Measurements from ENCODE around the gene PTPRU.

Gene PTPRU

DNA sequence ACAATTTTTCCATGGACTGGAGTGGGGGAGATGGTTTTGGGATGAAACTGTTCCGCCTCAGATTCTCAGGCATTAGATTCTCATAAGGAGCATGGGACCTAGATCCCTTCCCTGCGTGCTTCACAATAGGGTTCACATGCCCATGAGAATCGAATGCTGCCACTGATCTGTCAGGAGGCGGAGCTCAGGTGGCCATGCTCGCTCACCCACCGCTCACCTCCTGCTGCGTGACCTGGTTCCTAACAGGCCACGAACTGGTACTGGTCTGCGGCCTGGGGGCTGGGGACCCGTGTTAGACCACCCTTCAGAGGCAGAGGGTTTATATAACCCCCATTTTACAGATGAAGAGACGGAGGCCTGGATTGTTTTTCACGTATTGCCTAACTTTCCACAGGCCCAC, 38.3 kb upstream of the PTPRU start:
- no peaks in the 10 kb centered on the region for H3K4me1 ChIP-seq (ENCODE audit: control insufficient read depth, insufficient read depth, low read length)
- POLR2A ChIA-PET: interaction anchor here (0.9 to 1.5 kb wide), 3 partner anchors 15 to 316 kb away, joined by 5 to 9 read pairs (median 8); partner anchors contain the start of gene SRSF4

More for the DNA sequence above, 38.3 kb upstream of the PTPRU start:
- TF ChIP-seq ZFP3 (tag by site-specific recombination; IDR thresholded peaks at IDR 0.05; ENCODE audit: low read depth) (no peak), ZNF174 (tag by site-specific recombination; IDR thresholded peaks at IDR 0.05) (no peak), ZNF785 (tag by site-specific recombination; IDR thresholded peaks at IDR 0.05) (no peak), PRDM1 (tag by site-specific recombination; IDR thresholded peaks at IDR 0.05) (no peak), ZNF37A (tag by site-specific recombination; IDR thresholded peaks at IDR 0.05) (no peak), ZNF223 (tag by site-specific recombination; IDR thresholded peaks at IDR 0.05) (no peak), ZNF148 (tag by site-specific recombination; IDR thresholded peaks at IDR 0.05; ENCODE audit: borderline replicate concordance) (no peak), ZSCAN30 (tag by site-specific recombination; IDR thresholded peaks at IDR 0.05) (no peak), ZNF2 (tag by site-specific recombination; IDR thresholded peaks at IDR 0.05) (no peak)
- TF ChIP-seq, protein P1, sequence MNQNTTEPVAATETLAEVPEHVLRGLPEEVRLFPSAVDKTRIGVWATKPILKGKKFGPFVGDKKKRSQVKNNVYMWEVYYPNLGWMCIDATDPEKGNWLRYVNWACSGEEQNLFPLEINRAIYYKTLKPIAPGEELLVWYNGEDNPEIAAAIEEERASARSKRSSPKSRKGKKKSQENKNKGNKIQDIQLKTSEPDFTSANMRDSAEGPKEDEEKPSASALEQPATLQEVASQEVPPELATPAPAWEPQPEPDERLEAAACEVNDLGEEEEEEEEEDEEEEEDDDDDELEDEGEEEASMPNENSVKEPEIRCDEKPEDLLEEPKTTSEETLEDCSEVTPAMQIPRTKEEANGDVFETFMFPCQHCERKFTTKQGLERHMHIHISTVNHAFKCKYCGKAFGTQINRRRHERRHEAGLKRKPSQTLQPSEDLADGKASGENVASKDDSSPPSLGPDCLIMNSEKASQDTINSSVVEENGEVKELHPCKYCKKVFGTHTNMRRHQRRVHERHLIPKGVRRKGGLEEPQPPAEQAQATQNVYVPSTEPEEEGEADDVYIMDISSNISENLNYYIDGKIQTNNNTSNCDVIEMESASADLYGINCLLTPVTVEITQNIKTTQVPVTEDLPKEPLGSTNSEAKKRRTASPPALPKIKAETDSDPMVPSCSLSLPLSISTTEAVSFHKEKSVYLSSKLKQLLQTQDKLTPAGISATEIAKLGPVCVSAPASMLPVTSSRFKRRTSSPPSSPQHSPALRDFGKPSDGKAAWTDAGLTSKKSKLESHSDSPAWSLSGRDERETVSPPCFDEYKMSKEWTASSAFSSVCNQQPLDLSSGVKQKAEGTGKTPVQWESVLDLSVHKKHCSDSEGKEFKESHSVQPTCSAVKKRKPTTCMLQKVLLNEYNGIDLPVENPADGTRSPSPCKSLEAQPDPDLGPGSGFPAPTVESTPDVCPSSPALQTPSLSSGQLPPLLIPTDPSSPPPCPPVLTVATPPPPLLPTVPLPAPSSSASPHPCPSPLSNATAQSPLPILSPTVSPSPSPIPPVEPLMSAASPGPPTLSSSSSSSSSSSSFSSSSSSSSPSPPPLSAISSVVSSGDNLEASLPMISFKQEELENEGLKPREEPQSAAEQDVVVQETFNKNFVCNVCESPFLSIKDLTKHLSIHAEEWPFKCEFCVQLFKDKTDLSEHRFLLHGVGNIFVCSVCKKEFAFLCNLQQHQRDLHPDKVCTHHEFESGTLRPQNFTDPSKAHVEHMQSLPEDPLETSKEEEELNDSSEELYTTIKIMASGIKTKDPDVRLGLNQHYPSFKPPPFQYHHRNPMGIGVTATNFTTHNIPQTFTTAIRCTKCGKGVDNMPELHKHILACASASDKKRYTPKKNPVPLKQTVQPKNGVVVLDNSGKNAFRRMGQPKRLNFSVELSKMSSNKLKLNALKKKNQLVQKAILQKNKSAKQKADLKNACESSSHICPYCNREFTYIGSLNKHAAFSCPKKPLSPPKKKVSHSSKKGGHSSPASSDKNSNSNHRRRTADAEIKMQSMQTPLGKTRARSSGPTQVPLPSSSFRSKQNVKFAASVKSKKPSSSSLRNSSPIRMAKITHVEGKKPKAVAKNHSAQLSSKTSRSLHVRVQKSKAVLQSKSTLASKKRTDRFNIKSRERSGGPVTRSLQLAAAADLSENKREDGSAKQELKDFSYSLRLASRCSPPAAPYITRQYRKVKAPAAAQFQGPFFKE (tag by site-specific recombination; IDR thresholded peaks at IDR 0.05; ENCODE audit: borderline replicate concordance): no peak
- TF ChIP-seq, protein P2, sequence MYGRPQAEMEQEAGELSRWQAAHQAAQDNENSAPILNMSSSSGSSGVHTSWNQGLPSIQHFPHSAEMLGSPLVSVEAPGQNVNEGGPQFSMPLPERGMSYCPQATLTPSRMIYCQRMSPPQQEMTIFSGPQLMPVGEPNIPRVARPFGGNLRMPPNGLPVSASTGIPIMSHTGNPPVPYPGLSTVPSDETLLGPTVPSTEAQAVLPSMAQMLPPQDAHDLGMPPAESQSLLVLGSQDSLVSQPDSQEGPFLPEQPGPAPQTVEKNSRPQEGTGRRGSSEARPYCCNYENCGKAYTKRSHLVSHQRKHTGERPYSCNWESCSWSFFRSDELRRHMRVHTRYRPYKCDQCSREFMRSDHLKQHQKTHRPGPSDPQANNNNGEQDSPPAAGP (tag by site-specific recombination; IDR thresholded peaks at IDR 0.05): no peak
- TF ChIP-seq, protein P3, sequence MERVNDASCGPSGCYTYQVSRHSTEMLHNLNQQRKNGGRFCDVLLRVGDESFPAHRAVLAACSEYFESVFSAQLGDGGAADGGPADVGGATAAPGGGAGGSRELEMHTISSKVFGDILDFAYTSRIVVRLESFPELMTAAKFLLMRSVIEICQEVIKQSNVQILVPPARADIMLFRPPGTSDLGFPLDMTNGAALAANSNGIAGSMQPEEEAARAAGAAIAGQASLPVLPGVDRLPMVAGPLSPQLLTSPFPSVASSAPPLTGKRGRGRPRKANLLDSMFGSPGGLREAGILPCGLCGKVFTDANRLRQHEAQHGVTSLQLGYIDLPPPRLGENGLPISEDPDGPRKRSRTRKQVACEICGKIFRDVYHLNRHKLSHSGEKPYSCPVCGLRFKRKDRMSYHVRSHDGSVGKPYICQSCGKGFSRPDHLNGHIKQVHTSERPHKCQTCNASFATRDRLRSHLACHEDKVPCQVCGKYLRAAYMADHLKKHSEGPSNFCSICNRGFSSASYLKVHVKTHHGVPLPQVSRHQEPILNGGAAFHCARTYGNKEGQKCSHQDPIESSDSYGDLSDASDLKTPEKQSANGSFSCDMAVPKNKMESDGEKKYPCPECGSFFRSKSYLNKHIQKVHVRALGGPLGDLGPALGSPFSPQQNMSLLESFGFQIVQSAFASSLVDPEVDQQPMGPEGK (tag by site-specific recombination; IDR thresholded peaks at IDR 0.05): no peak
- Histone ChIP-seq H3K27ac (ENCODE audit: extremely low read depth, low read depth, low read length) (no peak overlapping the region), H3K9me3 (ENCODE audit: control insufficient read depth, insufficient read depth, low read depth, low read length) (no peaks in the 10 kb centered on the region), H3K4me3 (ENCODE audit: low read depth, low read length) (no peak overlapping the region), H3K36me3 (ENCODE audit: control insufficient read depth in 2 of 2, insufficient read depth in 1 of 2, low read length in 2 of 2) (peaks cover 10 to 94% of the 10 kb centered on the region in 2 experiments; a peak in 2 of 3 replicates)
- CTCF ChIA-PET: interaction anchor here (0.6 to 10.8 kb wide), 13 partner anchors 16 to 1103 kb away, joined by 3 to 159 read pairs (median 5); partner anchors contain the start of gene SRSF4
